Liver (tissue), 9 donors: ENCODE data around the gene C14orf132. TPM values are rescaled to one million over a fixed set of nuclear protein-coding genes. Genes with fewer than 3 reads are reported as not detected.

Source experiments
- DNase-seq: peaks from one replicate; pipeline ENCODE4 v3.0.0-alpha.2; 2017; ENCODE audit warnings: low spot score
- H3K27ac ChIP-seq, 2 donors: one replicate each; pipeline ENCODE4 v1.7.0; 2013; ENCODE audit warnings: inconsistent platforms in 2 of 2, low read length in 2 of 2, control low read depth in 1 of 2, low read depth in 1 of 2, mild to moderate bottlenecking in 1 of 2
- H3K27me3 ChIP-seq, 4 donors: one replicate each; pipeline versions ENCODE4 v1.6.1 to v1.7.0; 2013; ENCODE audit warnings: low read length in 3 of 4, inconsistent platforms in 1 of 4, mild to moderate bottlenecking in 1 of 4, moderate library complexity in 1 of 4; ENCODE audit not compliant: control insufficient read depth in 4 of 4, insufficient read depth in 4 of 4
- H3K36me3 ChIP-seq, 4 donors: one replicate each; pipeline versions ENCODE4 v1.6.1 to v1.7.0; 2013; ENCODE audit warnings: low read length in 3 of 4, mild to moderate bottlenecking in 3 of 4, low read depth in 1 of 4, moderate library complexity in 1 of 4; ENCODE audit not compliant: control insufficient read depth in 4 of 4, insufficient read depth in 3 of 4
- H3K4me1 ChIP-seq, 4 donors: one replicate each; pipeline versions ENCODE4 v1.6.1 to v1.7.0; 2013; ENCODE audit warnings: low read length in 3 of 4, mild to moderate bottlenecking in 3 of 4, moderate library complexity in 1 of 4; ENCODE audit not compliant: control insufficient read depth in 4 of 4, insufficient read depth in 4 of 4
- H3K4me3 ChIP-seq, 3 donors: one replicate each; pipeline versions ENCODE4 v1.6.1 to v1.7.0; 2013; ENCODE audit warnings: low read length in 3 of 3, control low read depth in 1 of 3, low read depth in 1 of 3, mild to moderate bottlenecking in 1 of 3
- H3K9ac ChIP-seq, 2 donors: one replicate each; pipeline ENCODE4 v1.7.0; 2013; ENCODE audit warnings: low read length in 2 of 2, mild to moderate bottlenecking in 2 of 2, moderate library complexity in 2 of 2, control low read depth in 1 of 2, low read depth in 1 of 2
- H3K9me3 ChIP-seq, 4 donors: one replicate each; pipeline versions ENCODE4 v1.6.1 to v1.7.0; 2013; ENCODE audit warnings: low read length in 3 of 4; ENCODE audit not compliant: control insufficient read depth in 4 of 4
- CTCF ChIP-seq: fragments of 150-350 bp; IDR thresholded peaks from 2 replicates; pipeline ENCODE4 v1.5.1; 2017; ENCODE audit warnings: improper control_type of control experiment, low read depth, low read length; ENCODE audit not compliant: missing input control
- EGR1 ChIP-seq, 2 donors: IDR thresholded peaks; 2 replicates each; pipeline ENCODE4 v1.6.1; 2016 to 2018; ENCODE audit warnings: antibody characterized with exemption in 2 of 2, low read depth in 2 of 2
- FOXA1 ChIP-seq: IDR thresholded peaks from 2 replicates; pipeline ENCODE4 v1.6.1; 2016; ENCODE audit warnings: antibody characterized with exemption
- FOXA2 ChIP-seq: IDR thresholded peaks from 2 replicates; pipeline ENCODE4 v1.6.1; 2016; ENCODE audit warnings: antibody characterized with exemption
- GABPA ChIP-seq, 2 donors: IDR thresholded peaks in 1 of 2; conservative IDR thresholded peaks in 1 of 2; 2 replicates each; pipeline ENCODE4 v1.6.1; 2016; ENCODE audit warnings: antibody characterized with exemption in 2 of 2, mild to moderate bottlenecking in 1 of 2, moderate library complexity in 1 of 2
- HNF4A ChIP-seq, 2 donors: conservative IDR thresholded peaks; 2 replicates each; pipeline ENCODE4 v1.6.1; 2016; ENCODE audit warnings: antibody characterized with exemption in 2 of 2, mild to moderate bottlenecking in 2 of 2
- HNF4G ChIP-seq: IDR thresholded peaks from 2 replicates; pipeline ENCODE4 v1.6.1; 2016; ENCODE audit warnings: antibody characterized with exemption
- JUND ChIP-seq, 2 donors: IDR thresholded peaks; 2 replicates each; pipeline ENCODE4 v1.6.1; 2016; ENCODE audit warnings: antibody characterized with exemption in 2 of 2
- NR2F2 ChIP-seq: IDR thresholded peaks from 2 replicates; pipeline ENCODE4 v1.6.1; 2016; ENCODE audit warnings: antibody characterized with exemption
- RAD21 ChIP-seq, 2 donors: IDR thresholded peaks; 2 replicates each; pipeline ENCODE4 v1.6.1; 2016; ENCODE audit warnings: antibody characterized with exemption in 2 of 2, mild to moderate bottlenecking in 2 of 2
- RXRA ChIP-seq, 2 donors: IDR thresholded peaks; 2 replicates each; pipeline ENCODE4 v1.6.1; 2017 to 2018; ENCODE audit warnings: antibody characterized with exemption in 2 of 2, mild to moderate bottlenecking in 1 of 2
- SP1 ChIP-seq: IDR thresholded peaks from 2 replicates; pipeline ENCODE4 v1.6.1; 2018; ENCODE audit warnings: antibody characterized with exemption, mild to moderate bottlenecking
- TAF1 ChIP-seq: conservative IDR thresholded peaks from 2 replicates; pipeline ENCODE4 v1.6.1; 2016; ENCODE audit warnings: antibody characterized with exemption, mild to moderate bottlenecking
- YY1 ChIP-seq: IDR thresholded peaks from 2 replicates; pipeline ENCODE4 v1.6.1; 2016; ENCODE audit warnings: antibody characterized with exemption, mild to moderate bottlenecking
- WGBS: extraction: QIAGEN DNeasy Blood & Tissue Kit; methylation state at CpG from one replicate; pipeline ENCODE4 v1.1.7; 2013; 5-methylcytosine and 5-hydroxymethylcytosine counted together
- polyA plus RNA-seq, 2 donors: library from polyadenylated mRNA; stranded (reverse) in 1 of 2; unstranded in 1 of 2; fragments of 200-250 nt in 1 of 2; fragments of >200 nt in 1 of 2; fragmentation: Nextera tagmentation in 1 of 2; extraction: Ambion mirVana in 1 of 2; gene quantifications; one replicate each; pipeline versions ENCODE4 v1.2.1 to v1.2.3, GENCODE V29; 2013 to 2015
- total RNA-seq, 2 donors: library from RNA; depleted of rRNA; stranded (reverse); fragments of >200 nt; gene quantifications; one replicate each; pipeline ENCODE4 v1.2.3, GENCODE V29; 2014
- TF ChIP-seq, protein P1 (sequence below): IDR thresholded peaks from 2 replicates; pipeline ENCODE4 v1.6.1; 2016; ENCODE audit warnings: antibody characterized with exemption, mild to moderate bottlenecking
- TF ChIP-seq, protein P2 (sequence below): IDR thresholded peaks from 2 replicates; pipeline ENCODE4 v1.6.1; 2016; ENCODE audit warnings: antibody characterized with exemption
- TF ChIP-seq, protein P3 (sequence below): IDR thresholded peaks from 2 replicates; pipeline ENCODE4 v1.6.1; 2016; ENCODE audit warnings: antibody characterized with exemption
- TF ChIP-seq, protein P4 (sequence below): IDR thresholded peaks from 2 replicates; pipeline ENCODE4 v1.6.1; 2016; ENCODE audit warnings: antibody characterized with exemption
- donor health status: healthy.
- donor health status: healthy.
- donor health status: healthy.
- donor health status: healthy.
- donor health status: healthy.

C14orf132 gene
- total and polyA plus RNA-seq, 4 donors = 1.8 to 3.0 (median 2.1) TPM

DNA sequence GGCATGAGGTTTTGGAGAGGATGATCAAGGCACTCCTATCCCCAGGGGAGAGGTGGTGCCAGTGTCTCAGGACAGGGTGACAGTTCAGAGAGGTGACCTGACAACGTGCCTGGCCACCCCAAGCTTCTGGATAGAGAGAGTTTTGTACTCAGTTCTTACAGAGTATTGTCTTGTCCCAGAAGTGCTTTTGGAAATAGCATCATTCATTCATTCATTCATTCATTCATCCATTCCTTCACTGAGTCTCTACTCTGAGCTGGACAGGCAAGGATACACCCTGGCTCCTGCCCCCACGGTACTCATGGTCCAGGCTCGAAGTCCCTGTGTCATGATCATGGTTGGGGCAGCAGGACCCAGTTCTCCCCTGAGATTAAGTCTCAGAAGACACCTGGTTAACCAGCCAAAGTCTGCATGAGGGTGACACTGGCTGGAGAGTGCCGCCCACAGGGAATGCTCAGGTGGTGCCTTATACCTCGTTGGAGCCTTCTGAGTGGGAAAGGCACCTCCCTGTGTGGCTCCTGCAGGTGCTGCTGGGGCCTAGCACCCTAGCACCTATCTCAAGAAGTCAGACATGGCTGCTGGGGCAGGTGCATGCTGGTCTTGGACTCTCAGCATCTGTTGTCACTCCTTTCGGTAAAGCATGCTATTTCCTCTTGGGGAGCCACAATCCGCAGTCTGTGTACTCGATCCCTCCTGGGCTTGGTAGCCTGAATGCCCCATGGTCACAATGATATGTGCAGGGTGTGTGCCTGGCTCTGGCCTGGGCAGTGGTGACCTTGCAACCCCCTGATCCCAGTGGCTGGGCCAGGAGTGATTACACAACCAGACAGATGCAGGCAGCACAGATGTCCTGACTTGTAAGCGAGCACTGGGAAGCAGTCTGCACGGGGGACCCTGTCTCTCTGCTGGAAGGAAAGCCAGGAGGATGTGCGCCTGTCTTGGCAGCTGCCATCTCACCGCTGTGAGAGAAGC, 57.8 kb downstream of the C14orf132 start:
- peak overlapping the region; percentile 85 to 86 for H3K27ac ChIP-seq
- no peaks in the 10 kb centered on the region for H3K36me3 ChIP-seq
- no peaks in the 10 kb centered on the region for H3K9me3 ChIP-seq
- H3K4me1 ChIP-seq = peaks cover 17 to 60% (median 51%) of the 10 kb centered on the region in 4 donors
- peak; percentile 45 for DNase-seq
- H3K27me3 ChIP-seq = no peaks in the 10 kb centered on the region
- 38% methylated on average over 12 of the region's 12 CpGs for WGBS
- peak overlapping the region in 1 of 3 donors; percentile 13 for H3K4me3 ChIP-seq
- TF ChIP-seq, protein P1, sequence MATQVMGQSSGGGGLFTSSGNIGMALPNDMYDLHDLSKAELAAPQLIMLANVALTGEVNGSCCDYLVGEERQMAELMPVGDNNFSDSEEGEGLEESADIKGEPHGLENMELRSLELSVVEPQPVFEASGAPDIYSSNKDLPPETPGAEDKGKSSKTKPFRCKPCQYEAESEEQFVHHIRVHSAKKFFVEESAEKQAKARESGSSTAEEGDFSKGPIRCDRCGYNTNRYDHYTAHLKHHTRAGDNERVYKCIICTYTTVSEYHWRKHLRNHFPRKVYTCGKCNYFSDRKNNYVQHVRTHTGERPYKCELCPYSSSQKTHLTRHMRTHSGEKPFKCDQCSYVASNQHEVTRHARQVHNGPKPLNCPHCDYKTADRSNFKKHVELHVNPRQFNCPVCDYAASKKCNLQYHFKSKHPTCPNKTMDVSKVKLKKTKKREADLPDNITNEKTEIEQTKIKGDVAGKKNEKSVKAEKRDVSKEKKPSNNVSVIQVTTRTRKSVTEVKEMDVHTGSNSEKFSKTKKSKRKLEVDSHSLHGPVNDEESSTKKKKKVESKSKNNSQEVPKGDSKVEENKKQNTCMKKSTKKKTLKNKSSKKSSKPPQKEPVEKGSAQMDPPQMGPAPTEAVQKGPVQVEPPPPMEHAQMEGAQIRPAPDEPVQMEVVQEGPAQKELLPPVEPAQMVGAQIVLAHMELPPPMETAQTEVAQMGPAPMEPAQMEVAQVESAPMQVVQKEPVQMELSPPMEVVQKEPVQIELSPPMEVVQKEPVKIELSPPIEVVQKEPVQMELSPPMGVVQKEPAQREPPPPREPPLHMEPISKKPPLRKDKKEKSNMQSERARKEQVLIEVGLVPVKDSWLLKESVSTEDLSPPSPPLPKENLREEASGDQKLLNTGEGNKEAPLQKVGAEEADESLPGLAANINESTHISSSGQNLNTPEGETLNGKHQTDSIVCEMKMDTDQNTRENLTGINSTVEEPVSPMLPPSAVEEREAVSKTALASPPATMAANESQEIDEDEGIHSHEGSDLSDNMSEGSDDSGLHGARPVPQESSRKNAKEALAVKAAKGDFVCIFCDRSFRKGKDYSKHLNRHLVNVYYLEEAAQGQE = peak; percentile 63
- TF ChIP-seq NR2F2 (peak; percentile 44), JUND (IDR thresholded peaks at IDR 0.05) (peak in 1 of 2 donors; percentile 25), RXRA (IDR thresholded peaks at IDR 0.05) (peak; percentile 71 to 92), SP1 (no peak), EGR1 (IDR thresholded peaks at IDR 0.05; ENCODE audit: low read depth in 2 of 2) (peak in 1 of 2 donors; percentile 34), HNF4G (peak; percentile 8), FOXA1 (no peak), RAD21 (IDR thresholded peaks at IDR 0.05) (peak; percentile 14 to 34), HNF4A (conservative IDR thresholded peaks at IDR 0.05) (peak in 1 of 2 donors; percentile 79), TAF1 (no peak), GABPA (IDR thresholded peaks at IDR 0.05 in 1 of 2, conservative IDR thresholded peaks at IDR 0.05 in 1 of 2) (no peak), CTCF (no peak), FOXA2 (no peak), YY1 (no peak)
- TF ChIP-seq, protein P2, sequence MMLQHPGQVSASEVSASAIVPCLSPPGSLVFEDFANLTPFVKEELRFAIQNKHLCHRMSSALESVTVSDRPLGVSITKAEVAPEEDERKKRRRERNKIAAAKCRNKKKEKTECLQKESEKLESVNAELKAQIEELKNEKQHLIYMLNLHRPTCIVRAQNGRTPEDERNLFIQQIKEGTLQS = no peak
- TF ChIP-seq, protein P3, sequence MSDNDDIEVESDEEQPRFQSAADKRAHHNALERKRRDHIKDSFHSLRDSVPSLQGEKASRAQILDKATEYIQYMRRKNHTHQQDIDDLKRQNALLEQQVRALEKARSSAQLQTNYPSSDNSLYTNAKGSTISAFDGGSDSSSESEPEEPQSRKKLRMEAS = no peak
- TF ChIP-seq, protein P4, sequence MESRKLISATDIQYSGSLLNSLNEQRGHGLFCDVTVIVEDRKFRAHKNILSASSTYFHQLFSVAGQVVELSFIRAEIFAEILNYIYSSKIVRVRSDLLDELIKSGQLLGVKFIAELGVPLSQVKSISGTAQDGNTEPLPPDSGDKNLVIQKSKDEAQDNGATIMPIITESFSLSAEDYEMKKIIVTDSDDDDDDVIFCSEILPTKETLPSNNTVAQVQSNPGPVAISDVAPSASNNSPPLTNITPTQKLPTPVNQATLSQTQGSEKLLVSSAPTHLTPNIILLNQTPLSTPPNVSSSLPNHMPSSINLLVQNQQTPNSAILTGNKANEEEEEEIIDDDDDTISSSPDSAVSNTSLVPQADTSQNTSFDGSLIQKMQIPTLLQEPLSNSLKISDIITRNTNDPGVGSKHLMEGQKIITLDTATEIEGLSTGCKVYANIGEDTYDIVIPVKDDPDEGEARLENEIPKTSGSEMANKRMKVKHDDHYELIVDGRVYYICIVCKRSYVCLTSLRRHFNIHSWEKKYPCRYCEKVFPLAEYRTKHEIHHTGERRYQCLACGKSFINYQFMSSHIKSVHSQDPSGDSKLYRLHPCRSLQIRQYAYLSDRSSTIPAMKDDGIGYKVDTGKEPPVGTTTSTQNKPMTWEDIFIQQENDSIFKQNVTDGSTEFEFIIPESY = no peak
- H3K9ac ChIP-seq = no peak overlapping the region
